H9 (cell line): ENCODE data around the gene HMGN2. TPM values are rescaled to one million over a fixed set of nuclear protein-coding genes. Genes with fewer than 3 reads are reported as not detected.

ENCODE experiments used
- DNase-seq: peaks from one replicate; pipeline ENCODE4 v3.0.0-alpha.2; 2017
- H2AFZ ChIP-seq: one replicate; pipeline ENCODE4 v1.6.1; 2013; ENCODE audit warnings: mild to moderate bottlenecking, low read length, control low read depth, moderate library complexity
- H2AK5ac ChIP-seq: 2 replicates; pipeline ENCODE4 v1.6.1; 2013; ENCODE audit warnings: low read length, control low read depth, mixed read lengths; ENCODE audit not compliant: insufficient read length
- H2BK120ac ChIP-seq: one replicate; pipeline ENCODE4 v1.6.1; 2013; ENCODE audit warnings: low read depth, mild to moderate bottlenecking, low read length, control low read depth, inconsistent platforms; ENCODE audit not compliant: poor library complexity, severe bottlenecking
- H2BK12ac ChIP-seq: 2 replicates; pipeline ENCODE4 v1.6.1; 2013; ENCODE audit warnings: low read length, control low read depth, mixed read lengths, low read depth; ENCODE audit not compliant: insufficient read length
- H2BK15ac ChIP-seq: 2 replicates; pipeline ENCODE4 v1.6.1; 2013; ENCODE audit warnings: low read depth, low read length, control low read depth
- H2BK20ac ChIP-seq: one replicate; pipeline ENCODE4 v1.6.1; 2013; ENCODE audit warnings: low read depth, mild to moderate bottlenecking, low read length, control low read depth, inconsistent platforms; ENCODE audit not compliant: poor library complexity, severe bottlenecking
- H2BK5ac ChIP-seq: 2 replicates; pipeline ENCODE4 v1.6.1; 2013; ENCODE audit warnings: low read length, control low read depth, mixed read lengths; ENCODE audit not compliant: insufficient read length
- H3K14ac ChIP-seq: 2 replicates; pipeline ENCODE4 v1.6.1; 2013; ENCODE audit warnings: low read length, control low read depth; ENCODE audit not compliant: insufficient read depth
- H3K18ac ChIP-seq: 2 replicates; pipeline ENCODE4 v1.6.1; 2013; ENCODE audit warnings: low read depth, mild to moderate bottlenecking, mixed read lengths, low read length, control low read depth; ENCODE audit not compliant: insufficient read length
- H3K23ac ChIP-seq: 2 replicates; pipeline ENCODE4 v1.6.1; 2013; ENCODE audit warnings: low read length, control low read depth, mixed read lengths, low read depth; ENCODE audit not compliant: insufficient read length
- H3K23me2 ChIP-seq: 2 replicates; pipeline ENCODE4 v1.6.1; 2013; ENCODE audit warnings: low read depth, mild to moderate bottlenecking, mixed read lengths, low read length, control low read depth; ENCODE audit not compliant: insufficient read length, poor library complexity, severe bottlenecking
- H3K27ac ChIP-seq: 2 replicates; pipeline ENCODE4 v1.5.1; 2013; ENCODE audit warnings: low read length, control low read depth, mixed read lengths, low read depth; ENCODE audit not compliant: insufficient read length
- H3K27me3 ChIP-seq: 2 replicates; pipeline ENCODE4 v1.6.1; 2013; ENCODE audit warnings: low read length, control low read depth, inconsistent platforms; ENCODE audit not compliant: insufficient read depth
- H3K4ac ChIP-seq: 2 replicates; pipeline ENCODE4 v1.6.1; 2013; ENCODE audit warnings: low read depth, mild to moderate bottlenecking, control low read depth, inconsistent platforms, low read length, moderate library complexity
- H3K4me1 ChIP-seq: 2 replicates; pipeline ENCODE4 v1.6.1; 2013; ENCODE audit warnings: low read length, control low read depth, inconsistent platforms; ENCODE audit not compliant: insufficient read depth
- H3K4me2 ChIP-seq: 2 replicates; pipeline ENCODE4 v1.6.1; 2013; ENCODE audit warnings: low read length, control low read depth, mixed read lengths; ENCODE audit not compliant: insufficient read length, insufficient read depth
- H3K56ac ChIP-seq: 2 replicates; pipeline ENCODE4 v1.6.1; 2013; ENCODE audit warnings: low read depth, mild to moderate bottlenecking, mixed read lengths, low read length, control low read depth; ENCODE audit not compliant: insufficient read length
- H3K79me1 ChIP-seq: 2 replicates; pipeline ENCODE4 v1.6.1; 2013; ENCODE audit warnings: low read depth, mild to moderate bottlenecking, moderate library complexity, low read length, control low read depth, inconsistent platforms; ENCODE audit not compliant: insufficient read depth, poor library complexity, severe bottlenecking
- H3K79me2 ChIP-seq: 2 replicates; pipeline ENCODE4 v1.6.1; 2013; ENCODE audit warnings: low read length, control low read depth, inconsistent platforms; ENCODE audit not compliant: insufficient read depth
- H3K9ac ChIP-seq: 2 replicates; pipeline ENCODE4 v1.6.1; 2013; ENCODE audit warnings: low read length, control low read depth, mixed read lengths; ENCODE audit not compliant: insufficient read length; ENCODE audit errors: extremely low read depth
- H3K9me3 ChIP-seq: one replicate; pipeline ENCODE4 v1.6.1; 2013; ENCODE audit warnings: low read depth, low read length, inconsistent platforms; ENCODE audit not compliant: control insufficient read depth
- H3T11ph ChIP-seq: one replicate; pipeline ENCODE4 v1.6.1; 2013; ENCODE audit warnings: mild to moderate bottlenecking, low read length, control low read depth, inconsistent platforms
- H4K20me1 ChIP-seq: one replicate; pipeline ENCODE4 v1.6.1; 2013; ENCODE audit not compliant: control insufficient read depth, insufficient read length, insufficient read depth
- H4K5ac ChIP-seq: 2 replicates; pipeline ENCODE4 v1.6.1; 2013; ENCODE audit warnings: low read depth, mild to moderate bottlenecking, mixed read lengths, low read length, control low read depth; ENCODE audit not compliant: insufficient read length
- H4K8ac ChIP-seq: replicated peaks from 2 replicates; pipeline ENCODE4 v1.6.1; 2013; ENCODE audit warnings: low read length, control low read depth, mixed read lengths, low read depth; ENCODE audit not compliant: insufficient read length
- H4K91ac ChIP-seq: 2 replicates; pipeline ENCODE4 v1.6.1; 2013; ENCODE audit warnings: low read depth, mild to moderate bottlenecking, moderate library complexity, mixed read lengths, low read length, control low read depth; ENCODE audit not compliant: insufficient read length
- H3K27ac Mint-ChIP-seq, 3 experiments: 2 replicates in 2 of 3; 3 replicates in 1 of 3; pipeline ENCODE4 v1.8.0; 2020 to 2021; ENCODE audit warnings: mixed read lengths in 3 of 3, mild to moderate bottlenecking in 1 of 3, moderate library complexity in 1 of 3
- H3K27me3 Mint-ChIP-seq: 2 replicates; pipeline ENCODE4 v1.8.0; 2021; ENCODE audit warnings: low read depth, mild to moderate bottlenecking, moderate library complexity, mixed read lengths
- H3K36me3 Mint-ChIP-seq, 3 experiments: 2 replicates in 2 of 3; 3 replicates in 1 of 3; pipeline ENCODE4 v1.8.0; 2020 to 2021; ENCODE audit warnings: low read depth in 3 of 3, mixed read lengths in 3 of 3; ENCODE audit not compliant: insufficient read depth in 1 of 3
- H3K4me1 Mint-ChIP-seq, 2 experiments: 2 replicates each; pipeline ENCODE4 v1.8.0; 2020; ENCODE audit warnings: mixed read lengths in 2 of 2
- H3K4me3 Mint-ChIP-seq, 2 experiments: 2 replicates in 1 of 2; 3 replicates in 1 of 2; pipeline ENCODE4 v1.8.0; 2020 to 2021; ENCODE audit warnings: mild to moderate bottlenecking in 2 of 2, mixed read lengths in 2 of 2, moderate library complexity in 1 of 2
- H3K9me3 Mint-ChIP-seq, 2 experiments: 2 replicates in 1 of 2; 3 replicates in 1 of 2; pipeline ENCODE4 v1.8.0; 2020; ENCODE audit warnings: mild to moderate bottlenecking in 2 of 2, mixed read lengths in 2 of 2, moderate library complexity in 1 of 2
- CTCF ChIP-seq: fragments of 200-600 bp; sonication (generic); conservative IDR thresholded peaks from 3 replicates; pipeline ENCODE4 v1.8.0; 2021; ENCODE audit warnings: antibody characterized with exemption, mild to moderate bottlenecking
- WGBS: extraction: QIAGEN DNeasy Blood & Tissue Kit; methylation state at CpG from one replicate; pipeline ENCODE4 v1.1.7; 2013; ENCODE audit warnings: missing lambda C conversion rate, low lambda C conversion rate, mixed read lengths; ENCODE audit not compliant: insufficient read length; ENCODE audit errors: extremely low coverage; 5-methylcytosine and 5-hydroxymethylcytosine counted together
- total RNA-seq: library from RNA; stranded (reverse); gene quantifications from 2 replicates; pipeline ENCODE4 v1.2.1, GENCODE V29; 2021

HMGN2 gene
- total RNA-seq, 1 experiment from 2014 or later, result 622 TPM

GRCh38 chr1:26475989-26476388, 3.7 kb downstream of the HMGN2 start:
- H3K27ac ChIP-seq, result no peak overlapping the region
- no peak overlapping the region for H3K4me2 ChIP-seq

More at GRCh38 chr1:26475989-26476388, 3.7 kb downstream of the HMGN2 start:
- Histone ChIP-seq H3K56ac (no peak overlapping the region), H2BK5ac (no peak overlapping the region), H3K27me3 (no peaks in the 10 kb centered on the region), H3K79me2 (peaks cover 4% of the 10 kb centered on the region; the same call in 1 of the 2 replicates), H3K23ac (no peak overlapping the region), H2AFZ (no peak overlapping the region), H4K8ac (no peak overlapping the region), H3K23me2 (peaks cover 10% of the 10 kb centered on the region), H3K9ac (no peak overlapping the region), H3T11ph (no peak overlapping the region), H2AK5ac (no peak overlapping the region), H4K20me1 (no peaks in the 10 kb centered on the region), H4K5ac (no peak overlapping the region), H3K79me1 (no peaks in the 10 kb centered on the region), H3K9me3 (no peaks in the 10 kb centered on the region), H3K4ac (no peak overlapping the region), H2BK12ac (no peak overlapping the region), H2BK120ac (no peak overlapping the region), H3K4me1 (no peaks in the 10 kb centered on the region; the same call in 1 of the 2 replicates), H3K14ac (no peak overlapping the region), H3K18ac (no peak overlapping the region), H2BK15ac (no peak overlapping the region), H2BK20ac (no peak overlapping the region), H4K91ac (no peak overlapping the region)
- Mint-ChIP-seq H3K4me3 (no peak overlapping the region), H3K4me1 (peaks cover 12 to 24% of the 10 kb centered on the region in 2 experiments), H3K36me3 (peaks cover 41 to 58% (median 53%) of the 10 kb centered on the region in 3 experiments; a peak in 6 of 7 replicates), H3K27me3 (no peaks in the 10 kb centered on the region), H3K27ac (peak overlapping the region in 1 of 3 experiments; percentile 35; a peak in 1 of 7 replicates), H3K9me3 (no peaks in the 10 kb centered on the region)
- no peak for DNase-seq
- no CpG with 5 or more reads among the region's 3 CpGs for WGBS
- TF ChIP-seq CTCF, result no peak
